ENCODE measurements around the gene GALNT14.

Gene GALNT14

DNA sequence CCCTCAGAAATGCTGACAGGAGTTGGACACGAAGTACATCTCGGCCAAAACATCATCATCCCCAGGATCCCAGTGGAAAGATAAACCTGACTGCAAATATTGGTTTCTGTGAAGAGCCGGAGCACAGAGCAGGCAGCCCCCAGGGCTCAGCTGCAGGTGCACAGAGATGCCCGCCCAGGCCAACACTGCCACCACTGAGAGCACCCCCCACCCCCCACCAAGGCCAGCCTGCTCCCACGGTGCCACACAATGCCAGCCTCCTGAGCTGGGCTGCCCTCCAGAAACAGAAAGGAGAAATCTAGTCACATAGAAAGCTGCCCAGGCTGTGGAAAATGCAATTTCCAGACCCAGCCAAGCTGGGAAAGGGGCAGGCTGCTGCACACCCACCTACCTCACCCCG, 71.7 kb downstream of the GALNT14 start:
- H3K4me1 ChIP-seq: no peaks in the 10 kb centered on the region
- no peak overlapping the region for H3K27ac ChIP-seq
- no peaks in the 10 kb centered on the region for H3K9me3 ChIP-seq (ENCODE audit: control insufficient read depth, low read length)
- no peak overlapping the region for H2AFZ ChIP-seq
- TF ChIP-seq, protein P1, sequence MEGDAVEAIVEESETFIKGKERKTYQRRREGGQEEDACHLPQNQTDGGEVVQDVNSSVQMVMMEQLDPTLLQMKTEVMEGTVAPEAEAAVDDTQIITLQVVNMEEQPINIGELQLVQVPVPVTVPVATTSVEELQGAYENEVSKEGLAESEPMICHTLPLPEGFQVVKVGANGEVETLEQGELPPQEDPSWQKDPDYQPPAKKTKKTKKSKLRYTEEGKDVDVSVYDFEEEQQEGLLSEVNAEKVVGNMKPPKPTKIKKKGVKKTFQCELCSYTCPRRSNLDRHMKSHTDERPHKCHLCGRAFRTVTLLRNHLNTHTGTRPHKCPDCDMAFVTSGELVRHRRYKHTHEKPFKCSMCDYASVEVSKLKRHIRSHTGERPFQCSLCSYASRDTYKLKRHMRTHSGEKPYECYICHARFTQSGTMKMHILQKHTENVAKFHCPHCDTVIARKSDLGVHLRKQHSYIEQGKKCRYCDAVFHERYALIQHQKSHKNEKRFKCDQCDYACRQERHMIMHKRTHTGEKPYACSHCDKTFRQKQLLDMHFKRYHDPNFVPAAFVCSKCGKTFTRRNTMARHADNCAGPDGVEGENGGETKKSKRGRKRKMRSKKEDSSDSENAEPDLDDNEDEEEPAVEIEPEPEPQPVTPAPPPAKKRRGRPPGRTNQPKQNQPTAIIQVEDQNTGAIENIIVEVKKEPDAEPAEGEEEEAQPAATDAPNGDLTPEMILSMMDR (IDR thresholded peaks at IDR 0.05): no peak
- H3K79me2 ChIP-seq: no peaks in the 10 kb centered on the region
- no peaks in the 10 kb centered on the region for H3K36me3 ChIP-seq (ENCODE audit: control insufficient read depth, insufficient read depth, low read length)
- no peak overlapping the region for H3K4me2 ChIP-seq (ENCODE audit: low read length)
- no peak overlapping the region for H3K4me3 ChIP-seq (ENCODE audit: low read depth, low read length)
- no peaks in the 10 kb centered on the region for H3K27me3 ChIP-seq (ENCODE audit: control insufficient read depth, insufficient read depth, low read length)
- no peak overlapping the region for H3K9ac ChIP-seq

GRCh38 chr2:31066086-31066485, 72.2 kb downstream of the GALNT14 start:
- Histone ChIP-seq H3K4me3 (ENCODE audit: low read depth, low read length) (no peak overlapping the region), H3K4me2 (ENCODE audit: low read length) (no peak overlapping the region), H3K27me3 (ENCODE audit: control insufficient read depth, insufficient read depth, low read length) (no peaks in the 10 kb centered on the region), H3K27ac (no peak overlapping the region), H3K4me1 (no peaks in the 10 kb centered on the region), H3K9me3 (ENCODE audit: control insufficient read depth, low read length) (no peaks in the 10 kb centered on the region), H3K9ac (no peak overlapping the region), H2AFZ (no peak overlapping the region), H3K36me3 (ENCODE audit: control insufficient read depth, insufficient read depth, low read length) (no peaks in the 10 kb centered on the region), H3K79me2 (no peaks in the 10 kb centered on the region)
- TF ChIP-seq, protein P1 (IDR thresholded peaks at IDR 0.05): no peak

DNA sequence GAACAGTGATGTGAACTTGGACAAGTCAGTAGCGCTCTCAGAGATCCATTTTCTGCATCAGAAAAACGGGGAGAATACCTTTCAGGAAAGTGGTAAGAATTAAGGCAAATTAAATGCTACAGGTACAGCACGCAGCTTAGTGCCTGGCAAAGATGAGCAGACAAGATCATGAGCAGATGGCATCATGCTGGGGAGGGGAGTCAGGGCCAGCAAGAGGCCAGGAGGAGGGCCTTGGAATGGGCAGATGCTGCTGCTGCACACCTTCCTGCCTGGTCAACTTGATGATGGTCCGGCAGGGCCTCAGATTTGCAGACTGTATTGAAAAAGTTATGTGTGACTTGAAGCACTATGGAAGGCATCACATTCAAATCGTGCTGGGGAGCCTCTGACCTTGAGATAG, 72.9 kb downstream of the GALNT14 start:
- Histone ChIP-seq H3K4me1 (no peaks in the 10 kb centered on the region), H3K79me2 (no peaks in the 10 kb centered on the region), H2AFZ (no peak overlapping the region), H3K4me2 (ENCODE audit: low read length) (no peak overlapping the region), H3K27ac (no peak overlapping the region), H3K27me3 (ENCODE audit: control insufficient read depth, insufficient read depth, low read length) (no peaks in the 10 kb centered on the region), H3K4me3 (ENCODE audit: low read depth, low read length) (no peak overlapping the region), H3K9ac (no peak overlapping the region), H3K9me3 (ENCODE audit: control insufficient read depth, low read length) (no peaks in the 10 kb centered on the region), H3K36me3 (ENCODE audit: control insufficient read depth, insufficient read depth, low read length) (no peaks in the 10 kb centered on the region)
- TF ChIP-seq, protein P1 (IDR thresholded peaks at IDR 0.05): no peak

DNA sequence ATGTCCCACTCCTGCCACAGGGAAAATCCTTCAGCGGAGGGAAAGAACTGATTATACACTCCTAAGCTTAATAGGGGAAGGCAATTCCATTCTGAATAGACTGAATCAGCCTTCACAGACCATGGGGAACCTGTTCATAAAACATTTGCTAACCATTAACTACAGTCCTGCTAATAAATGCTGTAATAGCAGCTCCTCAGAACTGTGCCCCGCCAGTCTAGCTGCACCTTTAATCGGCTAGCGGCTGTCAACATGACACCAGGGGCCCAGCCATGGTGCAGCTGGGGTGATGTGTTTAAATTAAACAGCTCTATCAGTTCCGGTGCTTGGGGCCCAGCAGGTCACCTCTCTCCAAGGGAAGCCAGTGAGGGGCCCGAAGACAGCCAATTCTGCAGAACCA, 77.8 kb downstream of the GALNT14 start:
- no peak overlapping the region for H3K4me3 ChIP-seq (ENCODE audit: low read depth, low read length)
- no peaks in the 10 kb centered on the region for H3K79me2 ChIP-seq
- no peak overlapping the region for H3K27ac ChIP-seq
- H2AFZ ChIP-seq: no peak overlapping the region
- no peaks in the 10 kb centered on the region for H3K4me1 ChIP-seq
- H3K4me2 ChIP-seq (ENCODE audit: low read length): no peak overlapping the region
- no peak overlapping the region for H3K9ac ChIP-seq
- H3K36me3 ChIP-seq (ENCODE audit: control insufficient read depth, insufficient read depth, low read length): no peaks in the 10 kb centered on the region
- no peaks in the 10 kb centered on the region for H3K27me3 ChIP-seq (ENCODE audit: control insufficient read depth, insufficient read depth, low read length)
- no peaks in the 10 kb centered on the region for H3K9me3 ChIP-seq (ENCODE audit: control insufficient read depth, low read length)
- TF ChIP-seq, protein P1 (IDR thresholded peaks at IDR 0.05): no peak

Measured in parathyroid adenoma (tissue), 2 donors.